GM23338 (cell line): ENCODE results near the gene GNAT1. TPM values are rescaled to one million over a fixed set of nuclear protein-coding genes. Genes with fewer than 3 reads are reported as not detected.

ENCODE experiments used
- ATAC-seq: fragments of 200-7000 bp; cut with Tn5 transposase; 3 replicates; pipeline ENCODE4 v1.9.1; 2020
- DNase-seq: peaks from one replicate; pipeline ENCODE4 v3.0.0-alpha.2; 2015; ENCODE audit warnings: low spot score
- H2AFZ ChIP-seq: fragments of 200-600 bp; sonication (generic); 2 replicates; pipeline ENCODE4 v1.8.0; 2016; ENCODE audit warnings: antibody characterized with exemption, mild to moderate bottlenecking, moderate library complexity
- H3F3A ChIP-seq: fragments of 200-600 bp; sonication (generic); replicated peaks from 2 replicates; pipeline ENCODE4 v1.8.0; 2017; ENCODE audit warnings: antibody characterized with exemption, mixed run types, low read depth
- H3K27ac ChIP-seq: fragments of 200-600 bp; sonication (generic); 2 replicates; pipeline ENCODE4 v1.6.1; 2016; ENCODE audit warnings: low read depth
- H3K27me3 ChIP-seq: fragments of 200-600 bp; sonication (generic); 2 replicates; pipeline ENCODE4 v1.8.0; 2016; ENCODE audit warnings: mild to moderate bottlenecking, mixed run types, moderate library complexity; ENCODE audit not compliant: insufficient read depth
- H3K36me3 ChIP-seq: fragments of 200-600 bp; sonication (generic); 2 replicates; pipeline ENCODE4 v1.8.0; 2016; ENCODE audit warnings: mild to moderate bottlenecking; ENCODE audit not compliant: insufficient read depth
- H3K4me1 ChIP-seq: fragments of 200-600 bp; sonication (generic); 2 replicates; pipeline ENCODE4 v1.8.0; 2016; ENCODE audit warnings: mild to moderate bottlenecking, moderate library complexity; ENCODE audit not compliant: insufficient read depth
- H3K4me2 ChIP-seq: fragments of 200-600 bp; sonication (generic); 2 replicates; pipeline ENCODE4 v1.7.1; 2017; ENCODE audit warnings: mixed run types
- H3K4me3 ChIP-seq: fragments of 200-600 bp; sonication (generic); 2 replicates; pipeline ENCODE4 v1.6.1; 2016; ENCODE audit warnings: mixed run types
- H3K79me2 ChIP-seq: fragments of 200-600 bp; sonication (generic); replicated peaks from 2 replicates; pipeline ENCODE4 v1.8.0; 2017; ENCODE audit warnings: mild to moderate bottlenecking; ENCODE audit not compliant: insufficient read depth
- H3K9me2 ChIP-seq: fragments of 200-600 bp; sonication (generic); 2 replicates; pipeline ENCODE4 v1.8.0; 2017; ENCODE audit not compliant: insufficient read depth
- H4K20me1 ChIP-seq: fragments of 200-600 bp; sonication (generic); replicated peaks from 2 replicates; pipeline ENCODE4 v1.8.0; 2017; ENCODE audit warnings: mild to moderate bottlenecking; ENCODE audit not compliant: insufficient read depth
- H3K27ac Mint-ChIP-seq: 2 replicates; pipeline ENCODE4 v1.8.0; 2020; ENCODE audit warnings: inconsistent platforms, mild to moderate bottlenecking, moderate library complexity, mixed read lengths
- H3K27me3 Mint-ChIP-seq: 3 replicates; pipeline ENCODE4 v1.8.0; 2022; ENCODE audit warnings: low read depth, mild to moderate bottlenecking, moderate library complexity, mixed read lengths, inconsistent platforms; ENCODE audit not compliant: insufficient read depth, poor library complexity
- H3K36me3 Mint-ChIP-seq: 3 replicates; pipeline ENCODE4 v1.8.0; 2021; ENCODE audit warnings: low read depth, mild to moderate bottlenecking, inconsistent platforms, moderate library complexity, mixed read lengths
- H3K4me1 Mint-ChIP-seq: 3 replicates; pipeline ENCODE4 v1.8.0; 2020; ENCODE audit warnings: mild to moderate bottlenecking, inconsistent platforms, mixed read lengths
- H3K4me3 Mint-ChIP-seq: 3 replicates; pipeline ENCODE4 v1.8.0; 2021; ENCODE audit warnings: moderate library complexity, mild to moderate bottlenecking, inconsistent platforms, mixed read lengths
- H3K9me3 Mint-ChIP-seq: 3 replicates; pipeline ENCODE4 v1.8.0; 2020; ENCODE audit warnings: moderate library complexity, mild to moderate bottlenecking, inconsistent platforms, mixed read lengths
- CREB1 ChIP-seq: fragments of 250-450 bp; sonication (Bioruptor Pico); IDR thresholded peaks from 2 replicates; pipeline ENCODE4 v1.5.0; 2020; ENCODE audit warnings: low read depth, mild to moderate bottlenecking, moderate library complexity
- ETS1 ChIP-seq: IDR thresholded peaks from 2 replicates; pipeline ENCODE4 v1.6.1; 2016; ENCODE audit warnings: antibody characterized with exemption
- EZH2 ChIP-seq: fragments of 200-600 bp; sonication (generic); IDR thresholded peaks from one replicate; pipeline ENCODE4 v1.8.0; 2017; ENCODE audit warnings: antibody characterized with exemption, mild to moderate bottlenecking, low read depth; ENCODE audit not compliant: unreplicated experiment
- EZH2phosphoT487 ChIP-seq: fragments of 200-600 bp; sonication (generic); IDR thresholded peaks from one replicate; pipeline ENCODE4 v1.8.1; 2018; ENCODE audit warnings: antibody characterized with exemption; ENCODE audit not compliant: unreplicated experiment
- JUNB ChIP-seq: IDR thresholded peaks from one replicate; pipeline ENCODE4 v1.6.1; 2016; ENCODE audit warnings: antibody characterized with exemption; ENCODE audit not compliant: unreplicated experiment
- POLR2AphosphoS5 ChIP-seq: IDR thresholded peaks from 2 replicates; pipeline ENCODE4 v1.6.1; 2016; ENCODE audit warnings: antibody characterized with exemption, low read depth
- REST ChIP-seq: IDR thresholded peaks from one replicate; pipeline ENCODE4 v1.6.1; 2018; ENCODE audit warnings: antibody characterized with exemption; ENCODE audit not compliant: unreplicated experiment
- STAT1 ChIP-seq: IDR thresholded peaks from one replicate; pipeline ENCODE4 v1.6.1; 2016; ENCODE audit warnings: antibody characterized with exemption; ENCODE audit not compliant: unreplicated experiment
- ZNF114 ChIP-seq: fragments of 250-450 bp; sonication (Bioruptor Pico); IDR thresholded peaks from 2 replicates; pipeline ENCODE4 v1.5.0; 2020; ENCODE audit warnings: mild to moderate bottlenecking, moderate library complexity
- polyA plus RNA-seq: library from polyadenylated mRNA; unstranded; fragments of >200 nt; fragmentation: Nextera tagmentation; extraction: Ambion mirVana; gene quantifications from 2 replicates; pipeline ENCODE4 v1.2.1, GENCODE V29; 2016
- total RNA-seq: library from RNA; depleted of rRNA; stranded (reverse); fragments of >200 nt; shearing (Covaris generic); gene quantifications from 2 replicates; pipeline ENCODE4 v1.2.3, GENCODE V29; 2014
- TF ChIP-seq, protein P1 (sequence below), 2 experiments: fragments of 200-600 bp in 1 of 2; sonication (generic) in 1 of 2; conservative IDR thresholded peaks; 2 replicates each; pipeline versions ENCODE4 v1.5.1 to v1.6.1; 2016 to 2017; ENCODE audit warnings: antibody characterized with exemption in 2 of 2, low read depth in 2 of 2, mild to moderate bottlenecking in 2 of 2, moderate library complexity in 1 of 2

Gene GNAT1
- total and polyA plus RNA-seq, 2 experiments from 2014 or later = not detected

GRCh38 chr3:50235716-50236483 is 44.5 kb downstream of the GNAT1 start, which contains the start of gene GNAI2:
TSS of gene GNAI2 (plus strand) at chr3:50236204. CDS start at chr3:50236336, 132 bp downstream.
- no peak for TF ChIP-seq JUNB
- TF ChIP-seq POLR2AphosphoS5 = peak; percentile 93
- TF ChIP-seq CREB1 (CRISPR knock-in tag) = 0 out of 2 replicates have a peak, but pooled peaks have one; percentile 5
- no peaks in the 10 kb centered on the region for H3K27me3 ChIP-seq
- peak within 1 kb of the TSS; percentile 90 for H3K4me3 ChIP-seq
- peak within 1 kb of the TSS; percentile 84 for H3K4me2 ChIP-seq
- H3F3A ChIP-seq = peaks cover 35% of the 10 kb centered on the region
- H3K27ac ChIP-seq = peak within 1 kb of the TSS; percentile 90
- H4K20me1 ChIP-seq = peaks cover 30% of the 10 kb centered on the region; the same call in 1 of the 2 replicates
- Mint-ChIP-seq H3K36me3 (no peaks in the 10 kb centered on the region; the same call in 2 of the 3 replicates), H3K27ac (peak within 1 kb of the TSS; percentile 93), H3K4me1 (peaks cover 47% of the 10 kb centered on the region), H3K27me3 (peaks cover 13% of the 10 kb centered on the region), H3K4me3 (peak within 1 kb of the TSS; percentile 97), H3K9me3 (no peaks in the 10 kb centered on the region)
- no peaks in the 10 kb centered on the region for H3K36me3 ChIP-seq
- ATAC-seq = peak; percentile 81
- no peak within 1 kb of the TSS for H2AFZ ChIP-seq
- no peaks in the 10 kb centered on the region for H3K9me2 ChIP-seq
- DNase-seq = peak; percentile 99
- H3K79me2 ChIP-seq = peaks cover 48% of the 10 kb centered on the region
- H3K4me1 ChIP-seq = peaks cover 41% of the 10 kb centered on the region

- ATAC-seq = no peak
- peaks cover 16% of the 10 kb centered on the region for H3K27me3 Mint-ChIP-seq
- H3K27me3 ChIP-seq = no peaks in the 10 kb centered on the region
- H3K9me2 ChIP-seq = no peaks in the 10 kb centered on the region
- peak overlapping the region; percentile 90 for H3K27ac ChIP-seq
- H3K36me3 Mint-ChIP-seq = no peaks in the 10 kb centered on the region; the same call in 2 of the 3 replicates
- peaks cover 32% of the 10 kb centered on the region for H4K20me1 ChIP-seq
- H3K27ac Mint-ChIP-seq = peak overlapping the region; percentile 93
- no peaks in the 10 kb centered on the region for H3K9me3 Mint-ChIP-seq
- DNase-seq = no peak
- peak overlapping the region; percentile 97 for H3K4me3 Mint-ChIP-seq
- H3K4me1 ChIP-seq = peaks cover 47% of the 10 kb centered on the region
- H2AFZ ChIP-seq = no peak overlapping the region
- H3F3A ChIP-seq = peaks cover 35% of the 10 kb centered on the region
- peak overlapping the region; percentile 84 for H3K4me2 ChIP-seq
- peaks cover 52% of the 10 kb centered on the region for H3K4me1 Mint-ChIP-seq
- peak overlapping the region; percentile 90 for H3K4me3 ChIP-seq
- H3K36me3 ChIP-seq = no peaks in the 10 kb centered on the region
- H3K79me2 ChIP-seq = peaks cover 55% of the 10 kb centered on the region
- TF ChIP-seq CREB1 (CRISPR knock-in tag) (no peak), POLR2AphosphoS5 (no peak), EZH2phosphoT487 (no peak), STAT1 (no peak), ZNF114 (no peak), EZH2 (no peak), ETS1 (no peak), REST (no peak), JUNB (no peak)
- TF ChIP-seq, protein P1, sequence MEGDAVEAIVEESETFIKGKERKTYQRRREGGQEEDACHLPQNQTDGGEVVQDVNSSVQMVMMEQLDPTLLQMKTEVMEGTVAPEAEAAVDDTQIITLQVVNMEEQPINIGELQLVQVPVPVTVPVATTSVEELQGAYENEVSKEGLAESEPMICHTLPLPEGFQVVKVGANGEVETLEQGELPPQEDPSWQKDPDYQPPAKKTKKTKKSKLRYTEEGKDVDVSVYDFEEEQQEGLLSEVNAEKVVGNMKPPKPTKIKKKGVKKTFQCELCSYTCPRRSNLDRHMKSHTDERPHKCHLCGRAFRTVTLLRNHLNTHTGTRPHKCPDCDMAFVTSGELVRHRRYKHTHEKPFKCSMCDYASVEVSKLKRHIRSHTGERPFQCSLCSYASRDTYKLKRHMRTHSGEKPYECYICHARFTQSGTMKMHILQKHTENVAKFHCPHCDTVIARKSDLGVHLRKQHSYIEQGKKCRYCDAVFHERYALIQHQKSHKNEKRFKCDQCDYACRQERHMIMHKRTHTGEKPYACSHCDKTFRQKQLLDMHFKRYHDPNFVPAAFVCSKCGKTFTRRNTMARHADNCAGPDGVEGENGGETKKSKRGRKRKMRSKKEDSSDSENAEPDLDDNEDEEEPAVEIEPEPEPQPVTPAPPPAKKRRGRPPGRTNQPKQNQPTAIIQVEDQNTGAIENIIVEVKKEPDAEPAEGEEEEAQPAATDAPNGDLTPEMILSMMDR (conservative IDR thresholded peaks at IDR 0.05; ENCODE audit: low read depth in 2 of 2) = no peak
These were observed 45.2 kb downstream of the GNAT1 start for GRCh38 chr3:50236484-50237132.
